Skeletal muscle cell (primary cell): ENCODE measurements around the gene TRIM14.
"Not testable (repeated sequence)": the region's sequence is repeated elsewhere in the genome, so short reads cannot be mapped to it uniquely, and the experiment has no call there.

Experiments
- DNase-seq: peaks from one replicate; pipeline ENCODE4 v3.0.0-alpha.2; 2010; ENCODE audit warnings: low read depth
- H3K4me3 ChIP-seq: 2 replicates; pipeline ENCODE4 v1.5.1; 2011; ENCODE audit warnings: low read depth, mild to moderate bottlenecking, control low read depth, low read length, moderate library complexity

The TRIM14 gene

DNA sequence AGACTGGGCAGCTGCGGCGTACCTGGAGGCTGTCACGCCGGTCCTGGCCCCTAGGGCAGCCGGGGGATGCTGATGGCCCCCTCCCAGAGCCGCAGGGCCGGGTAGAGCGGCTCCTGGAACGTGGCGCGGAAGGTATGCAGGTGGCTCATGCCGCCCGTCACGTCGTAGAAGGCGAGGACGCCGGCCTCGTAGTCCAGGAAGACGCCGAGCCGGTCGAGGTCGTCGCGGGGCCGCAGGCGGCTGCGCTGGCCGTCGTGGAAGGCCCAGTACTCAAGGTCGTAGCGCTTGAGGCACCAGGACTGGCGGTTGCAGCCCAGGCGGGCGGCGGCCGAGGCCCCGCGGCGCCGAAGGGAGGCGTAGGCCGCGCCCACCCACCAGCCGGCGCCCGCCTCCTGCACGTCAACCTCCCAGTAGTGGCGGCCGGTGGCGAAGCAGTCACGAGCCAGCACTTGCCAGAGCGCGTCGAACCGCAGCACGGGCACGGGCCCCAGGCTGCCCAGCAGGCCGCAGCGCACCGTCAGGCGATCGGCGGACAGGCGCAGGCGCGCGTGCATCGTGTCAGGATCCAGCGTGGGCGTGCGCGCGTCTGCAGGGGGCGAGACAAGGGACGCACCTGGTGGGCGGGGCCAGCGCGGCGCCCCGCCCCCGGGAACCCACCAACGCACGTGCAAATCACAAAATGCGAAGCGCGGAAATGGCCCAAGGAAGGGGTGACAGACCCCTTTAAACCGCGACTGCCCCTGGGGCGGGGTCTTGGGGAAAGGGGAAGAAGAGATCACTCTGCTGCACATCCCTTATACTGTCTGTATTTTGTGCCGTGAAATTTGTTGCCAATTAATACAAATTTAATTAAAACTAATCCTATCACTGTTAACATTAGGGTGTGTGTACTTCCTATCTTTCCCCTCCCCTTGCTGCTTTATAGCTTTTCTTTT lies 31.3 kb downstream of the TRIM14 start:
- peak overlapping the region; percentile 43 for H3K4me3 ChIP-seq
- peak; percentile 20 for DNase-seq

DNA sequence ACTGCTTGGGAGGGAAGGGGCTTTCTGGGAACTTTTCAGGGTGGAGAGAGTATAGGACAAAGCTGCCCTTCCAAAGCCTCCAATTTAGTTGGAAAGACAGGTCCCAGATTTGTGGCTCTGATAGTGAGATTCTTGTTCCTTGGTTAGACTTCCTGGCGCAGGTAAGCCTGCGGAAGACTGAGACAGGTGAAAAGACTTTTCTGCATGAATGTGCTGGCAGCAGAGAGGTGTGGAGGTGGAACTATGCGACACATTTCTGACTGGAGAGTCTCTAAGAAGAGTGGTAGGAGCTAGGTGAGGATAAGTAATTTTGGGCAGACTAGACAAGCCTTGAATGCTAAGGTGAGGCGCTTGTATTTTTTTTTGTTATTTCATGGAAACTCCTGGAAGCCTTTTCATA lies 32.6 kb downstream of the TRIM14 start:
- no peak for DNase-seq

DNA sequence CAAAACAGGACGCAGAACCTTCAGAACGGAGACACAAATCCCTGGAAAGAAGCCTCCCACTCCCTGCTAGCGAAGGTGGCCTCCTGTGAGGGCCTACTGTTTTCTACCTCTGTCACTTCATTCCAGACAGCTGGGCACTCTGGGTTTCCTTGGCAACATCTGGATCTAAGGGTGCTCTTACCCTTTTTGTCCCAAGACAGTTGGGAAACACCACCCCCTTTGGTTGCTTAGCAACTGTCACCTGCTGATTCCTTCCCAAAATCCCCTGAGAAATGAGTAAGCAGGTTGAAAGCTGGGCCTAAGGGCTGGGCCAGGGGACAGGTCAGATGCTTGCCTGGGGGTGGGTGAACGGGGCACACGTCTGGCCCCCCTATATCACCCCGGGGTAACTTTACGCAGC lies 33.1 kb downstream of the TRIM14 start:
- no peak for DNase-seq
- no peak overlapping the region for H3K4me3 ChIP-seq

More for the DNA sequence above, 32.6 kb downstream of the TRIM14 start:
- no peak overlapping the region for H3K4me3 ChIP-seq

DNA sequence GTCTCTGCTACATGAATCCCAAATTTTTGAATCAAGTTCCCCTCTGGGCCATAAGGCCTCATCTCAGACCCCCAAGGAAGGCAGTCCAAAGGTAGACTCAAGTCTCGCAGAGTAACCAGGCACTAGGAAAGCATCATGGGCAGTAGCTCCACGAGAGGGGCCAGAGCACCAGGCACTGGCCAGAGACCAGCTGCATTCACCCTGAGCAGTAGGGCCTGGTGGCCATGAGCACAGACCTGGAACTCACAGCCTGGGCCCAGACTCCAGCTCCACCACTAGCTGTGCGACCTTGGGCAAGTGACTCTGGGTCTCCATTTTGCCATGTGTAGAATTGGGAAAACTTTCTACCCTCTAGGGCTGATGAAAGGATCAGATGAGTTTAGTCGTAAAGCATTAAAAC lies 34.0 kb downstream of the TRIM14 start:
- DNase-seq, result no peak
- H3K4me3 ChIP-seq, result no peak overlapping the region

DNA sequence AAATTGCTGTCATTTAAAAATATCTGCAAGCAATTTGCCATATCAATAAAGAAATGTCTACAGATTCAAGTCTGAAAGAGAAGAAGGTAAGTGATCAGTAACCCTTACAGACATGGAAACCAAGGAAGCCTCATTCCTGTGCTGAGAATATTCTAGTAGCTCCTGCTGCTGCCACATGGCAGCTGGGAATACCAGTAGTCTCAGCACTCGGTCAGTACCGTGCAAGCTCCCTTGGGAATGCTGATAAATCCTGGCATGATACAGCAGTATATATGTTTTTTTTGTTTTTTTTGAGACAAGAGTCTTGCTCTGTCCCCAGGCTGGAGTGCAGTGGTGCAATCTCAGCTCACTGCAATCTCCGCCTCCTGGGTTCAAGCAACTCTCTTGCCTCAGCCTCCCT lies 34.6 kb downstream of the TRIM14 start:
- H3K4me3 ChIP-seq, result no peak overlapping the region
- no peak for DNase-seq

DNA sequence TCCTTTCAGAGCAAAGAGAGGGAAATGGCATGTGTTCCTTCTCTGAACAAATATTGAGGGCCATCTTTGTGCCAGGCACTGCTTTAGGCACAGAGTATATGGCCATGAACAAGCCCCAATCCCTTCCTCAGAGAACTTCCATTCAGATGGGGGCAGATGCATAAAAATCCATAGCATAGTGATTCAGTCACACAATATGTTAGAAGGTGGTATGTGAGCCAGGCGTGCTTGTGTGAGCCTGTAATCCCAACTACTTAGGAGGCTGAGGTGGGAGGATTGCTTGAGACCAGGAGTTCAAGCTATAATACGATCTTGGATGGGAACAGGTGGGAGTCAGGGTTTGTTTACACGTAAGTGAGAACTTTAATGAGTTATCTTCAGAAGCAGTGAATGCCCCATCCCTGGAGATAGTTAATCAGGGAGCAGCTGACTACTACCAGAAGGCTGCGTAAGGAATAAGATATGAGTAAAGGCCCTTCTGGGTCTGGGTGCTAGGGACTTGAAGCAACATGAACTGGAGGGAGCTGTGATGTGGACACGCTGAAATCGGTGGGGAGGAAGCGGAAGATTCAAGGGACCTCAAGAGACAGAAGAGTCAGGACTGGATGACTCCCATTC lies 35.3 kb downstream of the TRIM14 start:
- DNase-seq, result no peak

DNA sequence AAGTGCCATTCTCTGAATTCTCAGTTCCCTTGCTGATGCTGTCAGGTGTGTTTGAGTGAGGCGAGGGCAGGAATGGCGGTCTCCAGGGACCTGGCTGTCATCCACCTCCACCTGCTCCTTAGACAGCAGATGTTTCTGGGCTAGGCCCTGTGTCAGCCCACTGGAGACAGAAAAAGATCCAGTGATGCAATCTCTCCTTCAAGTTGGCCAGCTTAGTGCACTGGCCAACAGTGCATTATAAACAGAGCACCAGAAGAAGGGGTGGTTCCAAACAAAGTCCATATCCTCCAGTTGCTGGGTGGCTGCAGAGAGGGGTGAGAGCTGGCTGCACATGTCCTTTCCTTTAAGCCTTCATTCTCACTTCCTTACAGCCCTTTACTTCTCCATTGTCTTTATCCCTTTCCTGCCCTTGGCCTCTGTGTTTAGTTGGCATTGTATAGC lies 35.9 kb downstream of the TRIM14 start:
- DNase-seq, result no peak

More for the DNA sequence above, 35.3 kb downstream of the TRIM14 start:
- H3K4me3 ChIP-seq, result no peak overlapping the region

DNA sequence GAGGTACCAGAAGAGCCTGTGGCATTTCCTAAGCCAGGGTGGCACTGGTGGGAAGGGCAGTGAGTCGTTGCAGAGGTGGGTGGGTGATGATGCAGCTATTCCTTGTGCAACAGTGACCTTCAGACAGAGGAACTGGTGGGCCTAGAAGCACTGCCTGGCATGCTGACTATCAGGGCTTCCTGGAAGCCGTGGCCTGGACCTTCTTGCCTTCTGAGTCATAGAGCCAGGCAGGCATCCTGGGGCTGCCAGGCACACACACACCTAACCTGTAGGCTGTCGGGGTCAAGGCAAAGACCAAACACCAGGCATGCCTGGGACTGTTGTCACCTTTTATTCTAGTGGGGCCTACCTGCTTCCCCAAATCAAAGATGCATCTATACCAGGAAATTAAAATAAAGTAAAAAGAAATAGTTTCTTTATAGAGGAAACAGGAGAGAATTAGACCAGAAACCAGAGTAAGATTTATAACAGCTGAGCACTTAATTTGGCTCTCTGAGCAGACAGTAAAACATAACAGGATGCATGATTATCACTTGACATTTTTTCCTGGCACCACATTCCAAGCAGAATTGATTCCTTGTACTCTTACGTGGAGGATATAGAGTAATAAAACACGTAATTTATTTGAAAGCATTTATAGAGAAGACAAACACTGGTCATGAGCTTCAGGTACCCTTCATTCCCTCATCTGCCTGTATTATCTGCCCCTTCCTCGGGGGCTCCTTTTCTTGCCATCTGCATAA lies 37.4 kb downstream of the TRIM14 start:
- H3K4me3 ChIP-seq, result no peak overlapping the region
- DNase-seq, result peak; percentile 25

More for the DNA sequence above, 35.9 kb downstream of the TRIM14 start:
- no peak overlapping the region for H3K4me3 ChIP-seq

DNA sequence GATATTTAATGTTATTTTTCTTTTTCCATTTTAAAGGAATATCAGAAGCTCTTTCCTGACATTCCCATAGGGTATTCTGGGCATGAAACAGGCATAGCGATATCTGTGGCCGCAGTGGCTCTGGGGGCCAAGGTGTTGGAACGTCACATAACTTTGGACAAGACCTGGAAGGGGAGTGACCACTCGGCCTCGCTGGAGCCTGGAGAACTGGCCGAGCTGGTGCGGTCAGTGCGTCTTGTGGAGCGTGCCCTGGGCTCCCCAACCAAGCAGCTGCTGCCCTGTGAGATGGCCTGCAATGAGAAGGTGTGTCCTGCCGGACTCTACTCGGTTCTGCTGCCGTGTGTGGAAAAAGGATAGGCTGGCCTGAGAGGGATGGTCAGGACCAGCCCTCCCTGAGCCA lies 38.2 kb downstream of the TRIM14 start:
- H3K4me3 ChIP-seq, result no peak overlapping the region

DNA sequence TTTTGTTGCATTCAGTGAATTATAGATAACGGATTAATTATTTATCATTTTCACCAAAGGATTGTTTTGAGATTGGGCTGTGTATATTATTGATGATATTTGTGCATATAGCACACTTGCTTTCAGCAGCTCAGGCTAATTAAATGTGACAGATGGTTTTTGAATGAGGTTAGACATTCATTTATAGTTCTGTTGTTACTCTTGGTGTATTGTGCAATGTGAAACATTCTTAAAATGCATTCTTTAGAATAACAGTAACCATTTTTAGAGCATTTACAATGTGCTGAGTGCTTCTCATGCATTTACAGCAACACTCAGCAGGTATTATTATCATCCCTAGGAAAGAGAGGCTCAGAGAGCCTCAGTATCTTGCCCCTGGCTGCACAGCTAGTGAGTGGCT lies 38.7 kb downstream of the TRIM14 start:
- no peak for DNase-seq
- no peak overlapping the region for H3K4me3 ChIP-seq

More for the DNA sequence above, 38.2 kb downstream of the TRIM14 start:
- DNase-seq, result no peak

DNA sequence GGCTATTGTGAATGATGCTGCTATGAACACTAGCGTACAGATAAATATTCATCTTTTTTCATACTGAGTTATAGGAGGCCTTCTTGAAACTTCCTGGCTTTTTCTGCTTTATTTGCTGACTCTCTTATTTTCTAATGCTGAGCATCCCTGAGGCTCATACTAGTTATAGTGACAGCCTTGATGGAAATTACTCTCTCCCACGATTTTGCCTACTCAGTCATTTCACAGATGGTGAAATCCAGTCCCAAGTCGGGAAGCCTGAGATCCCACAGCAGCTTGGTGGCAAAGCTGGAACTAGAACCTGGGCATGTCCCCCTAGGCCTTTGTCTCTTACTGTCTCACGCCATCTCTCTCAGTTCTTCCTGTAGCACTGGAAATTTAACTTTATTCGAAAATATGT lies 40.1 kb downstream of the TRIM14 start:
- H3K4me3 ChIP-seq, result no peak overlapping the region
- no peak for DNase-seq

DNA sequence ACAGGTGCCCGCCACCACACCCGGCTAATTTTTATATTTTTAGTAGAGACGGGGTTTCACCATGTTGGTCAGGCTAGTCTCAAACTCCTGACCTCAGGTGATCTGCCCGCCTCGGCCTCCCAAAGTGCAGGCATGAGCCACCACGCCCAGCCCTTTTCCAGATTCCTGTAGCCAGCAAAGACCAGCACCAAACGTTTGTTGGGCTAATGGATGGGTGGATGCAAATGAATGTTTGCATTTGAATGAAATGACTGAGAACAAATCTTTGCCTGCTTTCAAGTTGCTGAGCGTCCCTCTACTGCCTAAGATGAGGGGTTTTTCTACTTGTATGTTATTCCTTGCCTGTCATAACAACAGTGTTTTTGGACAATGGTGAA lies 42.5 kb downstream of the TRIM14 start:
- H3K4me3 ChIP-seq, DNase-seq: not testable (repeated sequence)

DNA sequence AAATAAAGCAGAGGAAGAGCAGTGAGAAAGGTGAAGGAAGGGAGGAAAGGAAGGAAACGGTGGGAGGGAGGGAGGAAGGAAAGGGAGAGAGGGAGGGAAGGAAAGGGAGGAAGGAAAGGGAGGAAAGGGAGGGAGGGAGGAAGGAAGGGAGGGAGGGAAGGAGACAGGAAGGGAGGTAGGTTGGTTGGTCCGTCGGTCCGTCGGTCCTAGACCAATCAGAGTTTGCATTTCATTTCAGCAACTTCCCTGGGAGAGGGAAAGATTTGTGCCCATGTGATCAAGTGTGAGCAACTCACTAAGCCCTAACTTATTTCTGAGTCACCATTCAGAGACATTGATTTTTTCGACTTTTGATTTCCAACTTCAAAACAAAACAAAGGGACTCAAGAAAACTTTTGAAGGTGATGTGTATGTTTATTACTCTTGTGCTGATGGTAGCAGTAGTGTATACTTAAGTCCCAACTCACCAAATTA lies 43.7 kb downstream of the TRIM14 start:
- H3K4me3 ChIP-seq, result no peak overlapping the region
- peak; percentile 52 for DNase-seq

DNA sequence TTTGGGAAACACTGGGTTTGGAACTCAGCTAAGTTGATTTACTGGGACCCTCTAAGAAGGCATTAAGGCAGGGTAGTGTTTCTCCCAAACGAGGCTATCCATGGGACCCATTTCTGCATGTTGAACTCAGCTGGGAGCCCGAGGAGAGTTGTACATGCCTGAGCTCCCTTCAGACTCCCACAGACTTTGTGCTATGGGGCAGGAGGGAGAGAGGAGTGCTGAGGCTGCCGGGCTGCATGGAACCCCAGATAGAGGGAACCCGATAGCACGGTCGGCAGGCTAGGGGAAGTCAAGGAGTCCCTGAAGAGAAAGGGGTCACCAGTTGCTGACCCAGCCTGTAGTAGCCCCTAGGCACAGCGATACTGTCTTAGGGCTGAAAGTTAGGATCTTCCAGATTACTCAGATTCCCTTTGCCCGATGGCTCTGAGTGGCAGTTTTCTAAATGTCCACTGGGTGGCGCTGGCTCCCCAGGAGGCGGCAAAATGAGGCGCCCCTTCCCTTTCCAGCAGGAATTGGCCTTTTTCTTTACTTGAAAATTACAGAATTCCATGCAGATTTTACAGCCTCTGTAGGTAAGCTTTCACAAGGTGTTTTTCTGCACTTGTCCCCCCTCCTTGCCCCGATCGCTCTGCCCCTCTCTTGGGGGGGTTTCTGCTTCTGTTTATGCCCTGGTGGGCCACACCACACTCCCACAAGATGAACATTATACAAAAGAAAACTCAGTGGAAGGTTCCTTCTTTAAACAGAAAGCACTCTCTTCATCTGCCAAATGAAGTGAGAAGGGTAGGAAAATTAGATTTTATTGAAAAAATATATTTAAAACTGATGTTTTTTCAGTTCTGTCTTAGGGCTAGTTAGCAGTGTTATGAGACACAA lies 44.7 kb downstream of the TRIM14 start:
- DNase-seq, result no peak
- no peak overlapping the region for H3K4me3 ChIP-seq

DNA sequence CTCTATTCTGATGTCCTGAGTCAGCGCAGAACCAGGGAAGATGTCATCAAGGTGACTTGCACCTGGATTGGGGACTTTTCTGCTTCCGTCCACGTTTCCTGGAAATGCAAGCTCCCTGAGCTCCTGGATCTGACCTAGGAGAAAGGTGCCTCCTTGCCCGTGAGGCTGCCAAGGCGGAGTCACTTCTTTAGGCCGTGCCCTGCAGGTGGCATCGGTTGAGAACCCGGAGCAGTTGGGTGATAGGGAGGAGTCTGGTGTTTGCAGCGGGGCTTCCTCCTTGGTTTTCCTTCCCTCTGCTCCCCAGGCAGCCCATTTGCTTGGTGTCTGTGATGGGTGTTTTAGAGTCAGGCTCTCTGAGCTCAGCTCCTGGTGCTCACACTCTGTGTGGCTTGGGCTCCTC lies 47.3 kb downstream of the TRIM14 start:
- no peak overlapping the region for H3K4me3 ChIP-seq
- no peak for DNase-seq

DNA sequence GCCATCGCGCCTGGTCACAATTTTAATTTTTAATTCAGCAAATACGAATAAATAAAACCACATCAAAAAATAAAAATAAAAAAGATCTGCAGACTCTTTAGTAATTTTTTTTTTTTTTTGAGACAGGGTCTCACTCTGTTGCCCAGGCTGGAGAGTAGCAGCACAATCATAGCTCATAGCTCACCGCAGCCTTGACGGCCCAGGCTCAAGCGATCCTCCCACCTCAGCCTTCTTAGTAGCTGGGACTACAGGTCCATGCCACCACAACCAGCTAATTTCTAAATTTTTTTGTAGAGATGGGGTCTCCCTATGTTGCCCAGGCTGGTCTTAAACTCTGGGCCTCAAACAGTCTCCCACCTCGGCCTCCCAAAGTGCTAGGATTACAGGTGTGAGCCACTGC lies 48.3 kb downstream of the TRIM14 start:
- no peak overlapping the region for H3K4me3 ChIP-seq
- DNase-seq, result no peak

DNA sequence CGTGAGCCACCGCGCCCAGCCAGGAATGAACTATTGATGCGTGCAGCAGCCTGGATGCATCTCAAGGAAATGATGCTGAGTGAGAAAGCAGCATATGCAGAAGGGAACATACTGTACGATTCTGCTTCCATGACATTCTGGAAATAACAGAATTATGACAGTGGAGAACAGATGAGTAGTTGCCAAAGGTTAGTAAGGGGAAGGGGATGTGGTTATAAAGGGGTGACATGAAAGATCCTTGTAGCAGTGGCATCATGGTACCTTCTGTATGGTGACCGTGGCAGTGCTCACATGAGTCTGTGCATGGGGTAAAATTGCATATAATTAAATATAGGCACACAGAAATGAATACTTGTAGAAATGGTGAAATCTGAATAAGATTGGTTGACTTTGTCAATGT lies 49.5 kb downstream of the TRIM14 start:
- no peak for DNase-seq
- no peak overlapping the region for H3K4me3 ChIP-seq

DNA sequence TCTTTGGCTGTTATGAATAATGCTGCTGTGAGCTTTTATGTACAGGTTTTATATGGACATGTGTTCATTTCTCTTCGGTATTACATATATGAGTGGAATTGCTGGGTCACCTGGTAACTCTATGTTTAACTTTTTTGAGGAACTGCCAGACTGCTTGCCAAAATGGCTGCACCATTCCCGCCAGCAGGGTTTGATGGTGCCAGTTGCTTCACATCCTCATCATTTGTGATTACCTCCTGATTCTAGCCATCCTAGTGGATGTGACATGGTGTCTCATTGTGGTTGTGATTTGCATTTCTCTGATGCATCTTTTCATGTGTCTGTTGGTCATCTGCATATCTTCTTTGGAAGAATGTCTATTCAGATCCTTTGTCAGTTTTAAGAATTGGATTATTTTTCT lies 51.8 kb downstream of the TRIM14 start:
- DNase-seq, result no peak

DNA sequence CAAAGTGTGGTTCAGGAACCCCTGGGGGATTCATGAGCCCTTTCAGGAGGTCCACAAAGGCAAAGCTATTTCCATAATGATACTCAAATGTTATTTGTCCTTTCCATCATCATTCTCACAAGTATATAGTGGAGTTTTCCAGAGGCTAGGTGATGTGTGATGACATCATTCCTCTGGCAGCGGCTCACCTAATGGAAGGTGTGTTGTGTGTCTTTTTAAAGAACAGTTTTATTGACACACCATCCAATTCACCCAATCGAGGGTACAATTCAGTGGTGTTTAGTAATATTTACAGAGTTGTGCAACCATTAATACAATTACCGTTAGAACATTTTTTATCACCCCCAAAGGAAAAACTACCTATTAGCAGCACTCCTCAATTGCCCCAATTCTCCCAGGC lies 52.8 kb downstream of the TRIM14 start:
- H3K4me3 ChIP-seq, result no peak overlapping the region
- no peak for DNase-seq

More for the DNA sequence above, 51.8 kb downstream of the TRIM14 start:
- no peak overlapping the region for H3K4me3 ChIP-seq
